Right cardiac atrium (tissue), 5 donors: ENCODE data around the gene KCNJ5. TPM values are rescaled to one million over a fixed set of nuclear protein-coding genes. Genes with fewer than 3 reads are reported as not detected.

ENCODE experiments used
- ATAC-seq, 2 donors: fragments of 200-7000 bp; cut with Tn5 transposase; one replicate each; pipeline versions ENCODE4 v1.8.0 to v1.9.1; 2020; ENCODE audit warnings: moderate library complexity in 2 of 2, mild to moderate bottlenecking in 1 of 2
- DNase-seq, 3 donors: peaks; one replicate each; pipeline ENCODE4 v3.0.0-alpha.2; 2020
- H3K27ac ChIP-seq: one replicate; pipeline ENCODE4 v1.5.1; 2013; ENCODE audit warnings: mild to moderate bottlenecking, low read length, control low read depth, moderate library complexity
- H3K27me3 ChIP-seq: one replicate; pipeline ENCODE4 v1.6.1; 2013; ENCODE audit not compliant: control insufficient read depth, insufficient read depth
- H3K4me1 ChIP-seq: one replicate; pipeline ENCODE4 v1.6.1; 2013; ENCODE audit warnings: low read length; ENCODE audit not compliant: control insufficient read depth, insufficient read depth
- H3K4me3 ChIP-seq: one replicate; pipeline ENCODE4 v1.5.1; 2013; ENCODE audit warnings: low read length, control low read depth
- H3K9me3 ChIP-seq: one replicate; pipeline ENCODE4 v1.6.1; 2013; ENCODE audit warnings: low read length; ENCODE audit not compliant: control insufficient read depth
- WGBS: extraction: QIAGEN DNeasy Blood & Tissue Kit; methylation state at CpG from one replicate; pipeline ENCODE4 v1.1.7; 2013; 5-methylcytosine and 5-hydroxymethylcytosine counted together
- intact Hi-C, 4 donors: fragments of 100-400 bp; cut with DNase I; formaldehyde crosslinking; loops; one replicate each; pipeline versions ENCODE4 v1.11.0 to v1.14.0; 2022 to 2023
- polyA plus RNA-seq: library from polyadenylated mRNA; stranded (reverse); fragments of 200-250 nt; gene quantifications from one replicate; pipeline ENCODE4 v1.2.3, GENCODE V29; 2013
- total RNA-seq, 4 donors: library from RNA; stranded (reverse); fragmentation: NEBNext Ultra II Directional; extraction: Animal tissue kit (Norgen Biotek cat#: 25700); gene quantifications; one replicate each; pipeline ENCODE4 v1.2.1, GENCODE V29; 2021
- donor health status: healthy with polysubstance abuse.
- donor health status: DM: no; HTN: yes; CAD: no.
- donor health status: DM: no; HTN: no; CAD: no.
- donor health status: DM: no; HTN: yes; CAD: no; lungs with severe emphysema.
- donor health status: DM: yes; HTN: yes; CAD: no.

Gene KCNJ5
- total and polyA plus RNA-seq, 5 donors = 9.3 to 30.0 (median 21.1) TPM

- 62% methylated on average over 2 of the region's 2 CpGs for WGBS
- no peak for DNase-seq
These were observed 34.1 kb downstream of the KCNJ5 start for GRCh38 chr11:128925250-128925600.

GRCh38 chr11:128926000-128926399 is 34.8 kb downstream of the KCNJ5 start:
- ATAC-seq (no peak), DNase-seq (no peak)
- Histone ChIP-seq H3K4me3 (no peak overlapping the region), H3K27me3 (no peaks in the 10 kb centered on the region), H3K9me3 (no peaks in the 10 kb centered on the region), H3K4me1 (no peaks in the 10 kb centered on the region), H3K27ac (no peak overlapping the region)
- WGBS = 75% methylated on average over 3 of the region's 3 CpGs
- intact Hi-C loops = no loop called here

More at GRCh38 chr11:128925250-128925600, 34.1 kb downstream of the KCNJ5 start:
- H3K4me3 ChIP-seq = no peak overlapping the region
- H3K9me3 ChIP-seq = no peaks in the 10 kb centered on the region
- ATAC-seq = no peak
- intact Hi-C loops = no loop called here
- no peaks in the 10 kb centered on the region for H3K27me3 ChIP-seq
- H3K4me1 ChIP-seq = peaks cover under 1% of the 10 kb centered on the region
- no peak overlapping the region for H3K27ac ChIP-seq

DNA sequence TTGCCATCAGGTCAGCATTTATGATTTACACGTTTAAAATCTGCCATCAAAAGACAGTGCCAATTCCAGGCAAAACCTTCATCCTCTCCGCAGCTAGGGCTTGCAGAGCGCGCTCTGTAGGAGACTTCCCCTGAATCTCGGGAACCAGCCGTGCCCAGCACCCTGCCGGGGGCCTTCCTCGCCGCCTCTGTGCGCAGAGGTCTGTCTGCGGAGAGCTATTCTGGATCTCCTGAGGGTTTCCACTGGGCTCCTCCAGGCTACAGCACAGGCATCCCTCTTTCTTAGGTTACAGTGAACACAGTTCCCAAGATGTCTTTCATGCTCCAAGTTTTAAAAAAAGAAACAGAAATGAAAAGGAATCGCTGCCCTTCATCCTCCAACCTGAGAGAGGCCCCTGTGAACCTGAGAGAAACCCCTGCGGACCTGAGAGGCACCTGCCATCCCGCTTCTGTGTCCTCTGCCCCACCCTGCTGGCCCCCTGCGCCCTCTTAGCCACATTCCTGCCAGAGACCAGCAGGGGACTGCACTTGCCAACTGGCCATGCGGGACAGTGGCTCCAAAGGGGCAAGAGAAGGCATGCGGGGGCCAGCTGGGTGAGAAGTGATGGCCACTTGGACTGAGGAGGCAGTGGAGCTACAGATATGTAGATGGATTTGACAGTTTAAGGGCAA is 35.4 kb downstream of the KCNJ5 start:
- ATAC-seq (no peak), DNase-seq (no peak)
- intact Hi-C loops = no loop called here
- WGBS = 77% methylated on average over 17 of the region's 17 CpGs
- no peak overlapping the region for H3K27ac ChIP-seq
- no peaks in the 10 kb centered on the region for H3K4me1 ChIP-seq
- no peaks in the 10 kb centered on the region for H3K27me3 ChIP-seq
- H3K4me3 ChIP-seq = no peak overlapping the region
- no peaks in the 10 kb centered on the region for H3K9me3 ChIP-seq

- WGBS = 71% methylated on average over 11 of the region's 11 CpGs
These were observed 35.9 kb downstream of the KCNJ5 start for GRCh38 chr11:128927108-128927461.

DNA sequence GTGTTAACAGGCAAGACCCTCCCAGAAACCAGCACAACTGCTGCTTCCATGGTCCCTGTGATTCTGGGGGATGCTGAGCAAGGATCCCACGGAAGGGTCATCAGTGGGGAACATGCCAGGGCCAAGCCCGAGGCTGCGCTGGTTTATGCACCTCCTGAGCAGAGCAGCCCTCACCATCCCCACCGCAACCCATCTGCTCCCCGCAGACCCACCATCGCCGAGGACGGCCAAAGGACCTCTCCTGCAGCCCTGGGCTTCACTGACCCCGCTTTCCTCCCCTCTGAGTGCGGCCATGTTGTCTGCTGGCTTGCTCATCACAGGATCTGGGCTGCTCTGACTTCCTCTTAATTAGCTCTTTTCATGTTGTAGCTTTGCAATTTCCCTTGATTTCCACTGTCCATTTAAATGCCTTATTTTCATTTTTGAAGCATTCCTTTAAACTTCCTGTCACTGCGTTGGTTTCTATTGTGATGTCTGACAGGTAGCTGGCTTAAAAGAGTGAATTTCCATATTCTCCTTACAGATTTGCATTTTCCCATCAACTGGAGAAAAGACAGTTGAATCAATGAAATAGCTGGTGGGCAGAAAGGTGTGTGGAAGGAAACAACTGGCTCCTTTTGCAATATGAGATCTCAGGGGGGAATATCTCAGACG is 36.7 kb downstream of the KCNJ5 start:
- no peak for ATAC-seq
- no peaks in the 10 kb centered on the region for H3K4me1 ChIP-seq
- H3K27me3 ChIP-seq = no peaks in the 10 kb centered on the region
- DNase-seq = peak in 1 of 3 donors; percentile 26
- H3K4me3 ChIP-seq = no peak overlapping the region
- intact Hi-C loops = no loop called here
- no peak overlapping the region for H3K27ac ChIP-seq
- WGBS = 78% methylated on average over 12 of the region's 12 CpGs
- no peaks in the 10 kb centered on the region for H3K9me3 ChIP-seq

More at GRCh38 chr11:128927108-128927461, 35.9 kb downstream of the KCNJ5 start:
- H3K9me3 ChIP-seq = no peaks in the 10 kb centered on the region
- no peaks in the 10 kb centered on the region for H3K4me1 ChIP-seq
- no peak overlapping the region for H3K4me3 ChIP-seq
- intact Hi-C loops = no loop called here
- DNase-seq (no peak), ATAC-seq (no peak)
- H3K27ac ChIP-seq = no peak overlapping the region
- no peaks in the 10 kb centered on the region for H3K27me3 ChIP-seq

GRCh38 chr11:128928400-128928799 is 37.2 kb downstream of the KCNJ5 start:
- peak in 1 of 3 donors; percentile 29 for DNase-seq
- H3K9me3 ChIP-seq = no peaks in the 10 kb centered on the region
- no peak for ATAC-seq
- WGBS = 65% methylated on average over 5 of the region's 5 CpGs
- no peak overlapping the region for H3K27ac ChIP-seq
- H3K4me3 ChIP-seq = no peak overlapping the region
- no peaks in the 10 kb centered on the region for H3K4me1 ChIP-seq
- H3K27me3 ChIP-seq = no peaks in the 10 kb centered on the region
- intact Hi-C loops = no loop called here

DNA sequence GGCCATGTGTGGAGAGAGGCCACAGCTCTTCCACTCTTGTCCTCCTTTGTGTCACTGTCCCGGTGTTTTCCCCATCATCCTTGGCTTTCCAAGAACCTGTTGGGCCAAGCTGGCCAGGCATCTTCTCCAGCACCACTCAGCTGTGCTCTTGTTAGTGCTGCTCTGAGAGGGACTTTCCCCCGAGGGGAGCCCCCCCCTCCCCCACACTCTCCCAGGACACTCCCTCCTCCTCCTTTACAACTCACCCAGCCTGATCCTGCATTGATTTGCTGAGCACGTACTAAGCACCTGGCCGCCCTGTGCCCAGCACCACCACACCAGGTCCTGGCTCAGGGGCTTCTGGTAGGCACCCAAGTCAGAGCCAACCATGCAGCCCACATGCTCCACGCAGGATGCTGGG is 38.3 kb downstream of the KCNJ5 start:
- no peak overlapping the region for H3K4me3 ChIP-seq
- H3K4me1 ChIP-seq = no peaks in the 10 kb centered on the region
- intact Hi-C loops = no loop called here
- H3K9me3 ChIP-seq = no peaks in the 10 kb centered on the region
- no peak overlapping the region for H3K27ac ChIP-seq
- no peaks in the 10 kb centered on the region for H3K27me3 ChIP-seq
- WGBS = 79% methylated on average over 5 of the region's 5 CpGs
- no peak for ATAC-seq
- no peak for DNase-seq

- 39% methylated on average over 12 of the region's 12 CpGs for WGBS
- no peak for DNase-seq
- H3K27ac ChIP-seq = no peak overlapping the region
- ATAC-seq = no peak
- H3K4me1 ChIP-seq = no peaks in the 10 kb centered on the region
- H3K27me3 ChIP-seq = no peaks in the 10 kb centered on the region
- intact Hi-C loops = no loop called here
- H3K9me3 ChIP-seq = no peaks in the 10 kb centered on the region
- H3K4me3 ChIP-seq = no peak overlapping the region
These were observed 38.8 kb downstream of the KCNJ5 start for GRCh38 chr11:128929991-128930390.

GRCh38 chr11:128931066-128931465 is 39.9 kb downstream of the KCNJ5 start:
- 90% methylated on average over 3 of the region's 3 CpGs for WGBS
- Histone ChIP-seq H3K27me3 (no peaks in the 10 kb centered on the region), H3K27ac (no peak overlapping the region), H3K4me1 (no peaks in the 10 kb centered on the region), H3K9me3 (no peaks in the 10 kb centered on the region), H3K4me3 (no peak overlapping the region)
- DNase-seq = peak in 1 of 3 donors; percentile 17
- no peak for ATAC-seq
- intact Hi-C loops = no loop called here

DNA sequence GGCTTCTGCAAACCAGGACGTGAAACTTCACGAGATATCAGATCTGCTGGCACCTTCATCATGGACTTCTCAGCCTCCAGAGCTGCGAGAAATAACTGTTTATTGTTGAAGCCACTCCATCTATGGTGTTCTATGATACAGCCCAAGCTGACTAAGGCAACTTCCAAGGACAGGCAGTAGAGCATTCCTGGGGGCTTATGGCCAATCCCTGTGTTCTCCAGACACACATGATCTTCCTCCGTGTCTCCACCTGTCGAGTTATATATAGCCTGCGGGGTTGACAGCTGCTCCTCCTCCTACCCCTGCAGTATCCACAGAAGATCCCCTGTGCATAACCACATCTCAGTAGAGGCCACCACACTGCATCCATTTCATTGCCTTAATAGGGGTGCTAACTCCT is 40.5 kb downstream of the KCNJ5 start:
- DNase-seq (no peak), ATAC-seq (peak in 1 of 2 donors; percentile 35)
- intact Hi-C loops = no loop called here
- no peaks in the 10 kb centered on the region for H3K27me3 ChIP-seq
- no peaks in the 10 kb centered on the region for H3K9me3 ChIP-seq
- no peak overlapping the region for H3K27ac ChIP-seq
- no peaks in the 10 kb centered on the region for H3K4me1 ChIP-seq
- WGBS = 82% methylated on average over 6 of the region's 6 CpGs
- no peak overlapping the region for H3K4me3 ChIP-seq

DNA sequence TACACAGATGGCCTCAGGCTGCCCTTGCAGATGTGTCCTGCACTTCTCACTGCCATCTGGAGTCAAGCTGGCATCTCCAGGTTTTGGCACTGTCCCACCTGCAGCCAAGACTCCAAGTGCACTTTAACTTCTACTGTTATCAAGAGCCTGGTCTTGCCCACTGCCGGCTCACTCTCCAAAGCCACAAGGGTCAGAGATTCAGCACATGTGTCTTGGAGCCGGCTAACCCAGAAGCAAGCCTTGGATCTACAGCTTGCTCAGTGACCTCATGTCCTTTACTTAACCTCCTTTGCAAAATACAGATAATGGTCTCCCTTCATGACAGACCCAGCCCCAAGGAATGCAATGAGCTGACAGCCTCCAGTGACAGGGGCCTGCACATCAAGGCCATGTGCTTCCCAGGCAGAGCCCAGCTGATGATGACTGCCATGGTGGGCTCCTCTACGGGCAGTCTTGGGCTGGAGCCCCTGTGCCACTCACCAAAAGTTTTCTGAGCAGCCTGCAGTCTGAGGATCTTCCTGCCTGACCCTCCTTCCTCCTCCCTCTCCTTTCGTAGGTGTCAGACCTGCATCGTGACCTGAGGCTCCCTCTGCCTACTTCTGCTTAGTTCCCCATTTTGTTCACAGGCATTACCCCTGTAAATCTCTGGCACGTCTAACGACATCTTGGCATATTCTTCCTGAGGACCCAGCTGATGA is 42.5 kb downstream of the KCNJ5 start:
- 84% methylated on average over 7 of the region's 7 CpGs for WGBS
- H3K4me3 ChIP-seq = no peak overlapping the region
- no peaks in the 10 kb centered on the region for H3K9me3 ChIP-seq
- H3K27ac ChIP-seq = no peak overlapping the region
- no peaks in the 10 kb centered on the region for H3K4me1 ChIP-seq
- no peaks in the 10 kb centered on the region for H3K27me3 ChIP-seq
- intact Hi-C loops = no loop called here
- ATAC-seq = no peak
- no peak for DNase-seq
